Amygdala (tissue), 56 donors: ENCODE results near the gene ARHGAP28.
A peak's percentile ranks its signal among the peaks of the same experiment; 100 is the strongest.

Experiments used
- DNase-seq, 56 donors: peaks; one replicate each; lab custom pipeline; 2025; lab: John Stamatoyannopoulos, UW

ARHGAP28 gene

DNA sequence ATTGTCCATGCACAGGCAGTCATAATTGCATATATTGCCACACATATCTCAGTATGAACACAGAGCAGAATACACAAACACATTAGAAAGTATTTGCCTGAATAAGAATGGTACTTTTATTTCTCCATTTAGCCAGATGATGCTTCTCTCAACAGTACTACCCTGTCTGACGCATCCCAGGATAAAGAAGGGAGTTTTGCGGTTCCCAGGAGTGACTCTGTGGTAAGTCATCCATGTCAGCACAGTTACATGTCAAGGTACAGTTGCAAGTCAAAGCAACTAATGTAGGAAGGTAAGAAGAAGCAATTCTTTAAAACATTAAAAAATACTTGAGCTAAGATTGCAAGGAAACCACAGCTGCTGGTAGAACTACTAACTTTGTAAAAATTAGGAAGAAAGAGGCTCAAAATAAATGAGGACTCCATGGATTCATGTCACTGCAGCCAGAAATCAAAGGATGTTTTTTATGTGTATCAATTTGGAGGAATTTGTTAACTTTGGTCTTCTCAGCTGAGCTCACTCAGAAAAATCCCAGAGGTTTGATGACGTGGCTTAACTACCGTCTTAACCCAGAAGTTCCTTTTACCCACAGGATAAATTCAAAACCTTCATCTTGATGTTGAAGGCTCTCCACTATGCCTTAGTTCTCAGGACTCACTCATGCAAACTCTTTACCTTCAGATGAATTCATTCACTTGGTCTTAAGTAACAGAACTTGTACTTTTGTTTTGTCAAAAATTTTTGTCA lies 130.3 kb downstream of the ARHGAP28 start:
- no peak for DNase-seq

DNA sequence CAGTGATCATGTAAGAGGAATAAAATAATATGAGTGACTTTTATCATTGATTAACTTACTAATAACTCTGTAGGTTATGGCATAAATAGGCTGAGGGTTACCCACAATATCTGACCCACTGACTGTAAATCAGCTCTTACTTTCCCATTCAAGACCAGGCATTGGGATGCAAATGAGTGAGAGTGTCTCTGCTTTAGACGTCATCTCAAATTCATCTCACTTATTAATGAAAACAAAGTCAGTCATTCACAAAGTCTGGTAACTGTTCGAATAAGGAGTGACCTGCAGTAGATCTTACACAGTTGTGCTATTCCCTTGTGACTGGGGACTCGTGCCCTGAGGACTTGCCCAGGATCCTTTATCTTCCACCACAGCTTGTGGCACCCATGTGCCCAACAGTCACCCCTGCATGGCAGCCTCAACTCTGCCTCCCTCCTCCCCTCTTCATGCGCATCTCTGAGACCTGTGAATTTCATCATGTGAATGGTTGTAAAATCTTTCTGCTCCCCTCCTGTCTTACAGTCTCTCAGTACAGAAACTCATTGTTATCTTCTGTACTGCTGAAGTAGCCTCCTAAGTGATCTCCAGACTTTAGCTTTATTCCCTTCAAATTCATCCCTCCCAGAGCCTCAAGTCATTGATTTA lies 131.4 kb downstream of the ARHGAP28 start:
- DNase-seq = no peak

DNA sequence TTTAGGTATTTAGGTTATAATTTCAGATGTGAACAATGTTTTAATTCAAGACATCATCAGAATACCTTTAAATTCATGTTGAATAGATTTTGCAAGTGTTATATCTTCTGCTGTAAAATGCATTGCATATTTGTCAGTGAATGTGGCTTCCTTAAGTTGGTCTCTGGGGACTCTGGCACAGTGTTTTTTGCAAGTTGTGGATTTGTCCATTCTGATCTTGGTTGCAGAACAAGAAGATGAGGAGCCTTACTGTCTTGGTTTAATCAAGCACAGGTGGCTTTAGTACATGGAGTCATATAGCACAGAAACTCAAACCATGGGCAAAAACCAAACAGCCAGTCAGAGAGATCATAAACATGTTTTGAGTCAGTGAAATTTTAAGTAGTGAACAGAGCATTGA lies 135.7 kb downstream of the ARHGAP28 start:
- DNase-seq = no peak

DNA sequence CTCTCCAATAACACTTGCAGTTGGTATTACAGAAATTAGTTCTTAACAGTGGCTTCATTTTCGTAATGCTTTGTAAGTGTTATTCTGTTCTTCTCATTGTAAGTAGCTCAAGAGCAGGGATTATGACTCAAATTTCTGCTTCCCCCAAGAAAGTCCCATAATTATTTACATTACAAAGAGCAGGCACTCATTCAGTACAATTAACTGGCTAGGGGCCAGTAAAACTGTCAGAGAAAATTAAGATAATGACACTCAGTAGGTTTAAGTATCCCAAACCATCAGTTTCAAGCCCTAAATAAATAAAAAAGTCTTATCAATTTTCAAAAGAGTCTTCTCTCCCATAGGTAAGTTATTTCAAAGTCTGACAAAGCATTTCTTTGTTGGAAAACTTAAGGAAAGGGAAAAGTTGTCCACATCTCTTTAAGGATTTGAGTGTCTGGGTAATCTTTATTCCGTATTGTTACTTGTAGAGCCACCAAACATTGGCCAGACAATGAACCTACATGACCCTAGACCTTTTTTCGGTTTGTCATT lies 137.1 kb downstream of the ARHGAP28 start:
- DNase-seq = no peak

DNA sequence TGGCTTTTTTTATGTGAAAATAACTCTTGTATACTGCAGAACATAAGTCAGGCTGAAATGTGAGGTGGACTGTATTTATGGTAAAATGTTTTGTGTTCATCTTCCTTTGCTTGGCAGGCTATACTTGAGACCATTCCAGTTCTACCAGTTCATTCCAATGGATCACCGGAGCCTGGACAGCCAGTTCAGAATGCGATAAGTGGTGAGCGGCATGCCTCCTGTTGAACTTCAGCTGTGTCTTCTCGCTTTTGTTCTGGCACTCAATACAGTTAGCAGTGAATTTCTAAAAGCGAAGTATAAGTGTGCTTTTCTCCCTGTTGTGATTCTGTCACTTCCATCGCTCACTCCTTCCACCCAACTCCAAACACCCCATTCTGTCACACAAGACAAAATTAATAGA lies 138.5 kb downstream of the ARHGAP28 start:
- no peak for DNase-seq

DNA sequence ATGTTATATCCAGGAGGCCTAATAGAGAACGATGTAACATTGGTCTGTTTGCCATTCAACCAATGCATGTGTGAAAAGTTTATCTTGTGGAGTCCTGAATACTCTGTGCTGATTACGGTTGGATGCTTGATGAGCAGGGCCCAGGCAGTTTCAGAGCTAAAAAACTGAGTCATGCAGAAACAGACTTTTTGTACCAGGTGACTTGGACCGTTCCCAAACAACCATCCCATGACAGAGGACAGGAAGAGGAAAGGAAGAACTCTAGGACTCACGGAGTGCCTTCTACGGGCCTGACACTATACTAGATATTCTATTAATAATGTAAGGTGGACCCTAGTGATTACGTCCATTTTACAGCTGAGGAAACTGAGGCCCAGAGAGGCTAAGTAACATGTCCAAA lies 142.1 kb downstream of the ARHGAP28 start:
- no peak for DNase-seq

DNA sequence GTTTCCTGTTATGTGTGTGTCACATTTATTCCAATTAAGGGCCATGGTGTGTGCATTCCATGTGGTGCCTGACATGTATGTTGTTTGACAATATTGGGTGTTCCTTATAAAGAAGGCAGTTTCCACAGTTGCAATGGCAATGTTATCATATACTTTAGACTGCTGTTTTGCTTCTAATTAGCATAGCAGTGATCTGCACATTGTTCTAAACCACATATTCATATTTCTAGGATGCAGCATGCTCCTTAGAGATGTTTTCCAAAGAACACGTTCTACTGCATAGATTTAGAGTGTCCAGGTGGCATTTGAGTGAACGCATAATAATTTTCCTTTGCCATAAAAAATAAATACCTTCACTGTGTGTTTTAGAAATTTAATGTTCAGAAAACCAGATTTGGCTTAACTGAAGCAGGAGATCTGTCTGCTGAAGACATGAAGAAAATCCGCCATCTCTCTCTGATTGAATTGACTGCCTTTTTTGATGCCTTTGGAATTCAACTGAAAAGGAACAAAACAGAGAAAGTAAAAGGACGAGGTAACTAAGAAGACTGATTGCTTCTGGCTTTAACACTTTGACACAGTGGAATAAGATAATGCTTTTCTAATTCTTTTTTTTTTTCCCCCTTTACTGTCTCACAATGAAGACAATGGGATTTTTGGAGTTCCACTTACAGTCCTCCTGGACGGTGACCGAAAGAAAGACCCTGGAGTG lies 143.7 kb downstream of the ARHGAP28 start:
- no peak for DNase-seq

DNA sequence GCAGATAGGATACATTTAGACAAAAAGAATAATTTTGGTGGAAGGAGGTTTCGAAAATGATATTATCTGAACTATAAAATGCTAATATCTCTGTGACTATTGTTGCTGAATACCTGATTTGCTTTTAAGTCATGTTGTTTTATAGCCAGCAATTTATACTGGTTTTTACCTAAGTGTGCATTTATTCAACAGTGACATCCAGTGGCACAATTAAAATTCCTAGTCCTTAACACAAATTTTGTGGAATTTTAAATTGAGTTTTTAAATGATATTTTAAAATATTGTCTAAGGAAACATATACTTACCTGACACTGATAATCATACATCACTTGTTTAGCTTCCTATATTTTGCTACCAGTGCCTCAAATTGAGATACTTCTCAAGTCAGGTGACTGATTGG lies 144.8 kb downstream of the ARHGAP28 start:
- no peak for DNase-seq

DNA sequence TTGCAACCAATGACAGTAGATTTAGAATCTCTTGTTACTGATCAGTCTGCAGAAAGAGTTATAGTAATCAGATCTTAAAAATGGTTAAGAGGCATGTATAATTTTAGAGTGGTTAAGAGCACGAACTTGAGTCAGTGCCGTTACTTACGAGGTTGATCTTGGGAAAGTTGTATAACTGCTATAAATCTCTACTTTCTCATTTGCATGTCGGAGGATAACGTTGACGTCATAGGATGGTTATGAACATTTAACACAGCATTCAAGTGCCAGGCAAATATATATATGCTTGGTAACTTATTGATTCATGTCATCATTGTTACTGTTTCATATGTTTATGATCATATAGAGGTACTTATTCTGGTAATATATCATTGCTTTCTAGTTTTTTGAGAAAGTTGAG lies 146.2 kb downstream of the ARHGAP28 start:
- no peak for DNase-seq

DNA sequence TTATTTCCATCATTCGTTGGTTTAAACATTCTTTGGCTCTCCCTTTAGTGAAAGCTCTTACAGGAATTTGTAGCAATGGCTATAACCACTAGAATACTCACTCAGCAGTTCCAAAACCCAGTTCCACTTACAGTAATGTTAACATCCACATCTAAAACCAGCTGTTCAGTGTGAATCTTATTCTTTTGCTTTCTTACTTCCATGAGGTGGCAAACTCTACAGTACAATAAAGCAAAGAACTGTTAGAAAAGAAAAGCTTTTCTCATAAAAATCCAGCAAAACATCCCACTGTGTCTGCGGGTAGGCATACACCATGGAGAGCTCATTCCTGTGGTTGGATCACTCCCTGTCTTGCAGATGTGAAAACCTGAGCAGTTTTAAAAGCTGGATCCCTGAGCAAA lies 147.1 kb downstream of the ARHGAP28 start:
- no peak for DNase-seq

DNA sequence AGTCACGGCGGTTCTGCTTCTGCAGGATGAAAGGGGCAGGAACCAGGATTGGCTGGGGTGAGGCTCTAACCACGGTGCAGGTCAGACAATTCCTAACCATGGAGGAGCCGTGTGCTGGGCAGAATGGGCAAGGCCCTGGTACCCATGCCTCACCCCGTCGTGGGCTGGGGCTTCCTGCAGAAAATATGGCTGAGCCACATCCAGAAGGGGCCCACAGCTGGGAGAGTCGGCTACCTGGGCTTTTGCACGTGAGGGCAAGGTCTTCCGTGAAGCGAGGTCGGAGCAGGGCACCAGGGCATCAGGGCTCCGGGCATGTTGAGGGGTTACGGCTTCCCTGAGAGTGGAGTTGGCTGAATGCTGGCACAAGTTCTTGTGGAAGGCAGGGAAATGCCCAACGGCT lies 147.8 kb downstream of the ARHGAP28 start:
- DNase-seq = no peak

DNA sequence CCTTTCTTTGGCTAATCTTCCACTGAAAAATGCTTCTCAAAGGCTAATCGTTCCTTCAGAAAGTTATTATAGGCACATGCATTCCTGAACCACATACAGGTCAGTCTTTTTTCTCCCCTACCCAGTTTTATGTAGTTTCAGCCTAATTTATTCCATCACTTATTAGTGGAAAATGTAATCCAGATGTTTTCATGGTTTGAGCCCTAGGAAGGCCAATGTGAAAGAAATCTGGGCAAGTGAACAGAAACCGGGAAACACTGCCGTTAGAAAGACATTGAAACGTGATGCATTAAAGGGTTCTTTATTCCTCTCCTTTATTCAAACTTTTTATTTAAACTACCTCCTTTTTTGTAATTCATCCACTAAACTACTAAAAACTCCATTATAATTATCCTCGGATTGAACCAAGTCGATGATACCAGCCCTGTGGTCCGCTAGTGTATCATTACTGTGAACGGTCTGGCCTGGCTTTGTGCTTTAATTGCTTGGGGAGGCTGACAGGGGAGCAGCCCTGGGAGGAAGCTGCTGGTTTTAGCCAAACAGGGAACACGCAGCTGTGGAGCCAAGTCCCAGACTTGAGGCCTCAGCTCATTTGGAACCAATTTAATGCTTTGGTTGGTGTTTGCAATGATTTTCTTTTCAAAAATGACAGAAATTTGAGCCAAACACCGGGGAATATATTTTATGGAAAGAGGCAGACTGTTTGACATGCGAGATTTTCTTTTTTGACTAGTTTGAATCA lies 149.2 kb downstream of the ARHGAP28 start:
- no peak for DNase-seq

DNA sequence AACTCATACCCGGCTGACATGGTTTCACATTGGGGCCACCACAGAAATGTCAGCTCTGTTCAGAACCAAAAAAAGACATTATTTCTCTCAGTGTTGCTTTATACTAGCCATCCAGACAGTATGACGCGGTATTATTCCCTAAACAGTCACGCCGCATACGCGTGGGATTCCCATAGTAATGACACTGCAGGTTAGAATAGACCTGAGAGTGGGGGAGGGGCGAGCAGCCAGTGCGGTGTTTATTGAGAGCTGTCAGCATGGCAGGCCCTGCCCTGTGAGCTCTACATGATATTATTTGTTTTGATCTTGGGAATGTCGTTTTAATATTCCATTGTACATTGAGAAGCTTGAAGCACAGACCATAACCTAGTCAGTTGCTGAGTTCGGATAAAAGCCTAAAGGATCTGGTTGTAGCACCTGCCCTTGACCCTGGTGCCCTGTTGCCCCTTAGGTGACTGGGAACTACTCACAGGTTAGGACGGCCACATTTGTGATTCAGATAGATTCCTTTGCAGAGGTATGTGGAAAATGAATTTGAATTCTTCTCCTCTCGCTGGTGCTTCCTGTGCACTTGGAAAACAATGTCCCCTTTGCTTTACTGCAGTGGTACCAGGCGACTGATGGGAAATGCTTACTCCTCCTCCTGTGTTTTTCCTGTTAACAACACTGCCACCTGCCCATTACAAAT lies 150.1 kb downstream of the ARHGAP28 start:
- no peak for DNase-seq

DNA sequence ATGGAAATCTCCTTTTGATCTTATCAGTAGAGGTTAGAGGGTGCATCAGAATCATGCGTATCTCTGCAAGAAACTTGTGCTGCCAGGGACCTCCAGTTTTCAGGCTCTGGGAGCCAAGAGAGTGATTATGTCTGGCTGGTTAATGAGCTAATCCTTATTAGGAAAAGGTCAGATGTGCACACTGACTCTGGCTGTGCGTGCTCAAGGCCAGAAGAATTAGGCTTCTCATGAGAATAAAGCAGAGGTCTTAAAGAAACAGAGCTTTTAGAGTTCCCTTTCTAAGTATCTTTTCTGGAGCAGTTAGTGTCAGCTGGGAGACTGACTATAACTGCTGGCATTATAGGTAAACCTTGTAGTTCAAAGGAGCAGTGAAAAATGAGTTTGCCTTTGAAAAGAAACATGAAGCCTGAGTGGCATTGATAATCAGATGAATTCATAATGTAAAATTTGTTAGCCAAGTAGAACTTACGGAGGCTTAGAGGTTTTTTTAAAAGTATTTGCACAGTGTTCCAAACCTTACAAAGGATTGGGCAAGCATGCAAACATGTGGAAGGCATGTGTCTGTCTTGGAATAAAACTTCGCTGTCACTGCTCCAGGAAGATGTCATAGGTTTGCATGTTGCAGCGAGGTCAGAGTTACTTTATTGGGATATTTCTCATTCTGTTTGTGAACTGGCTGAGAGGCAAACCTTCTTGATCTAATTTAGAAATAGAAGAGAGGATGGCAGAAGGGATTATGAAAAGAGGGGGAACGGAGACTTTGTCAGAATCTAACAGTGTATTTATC lies 151.7 kb downstream of the ARHGAP28 start:
- DNase-seq = no peak

DNA sequence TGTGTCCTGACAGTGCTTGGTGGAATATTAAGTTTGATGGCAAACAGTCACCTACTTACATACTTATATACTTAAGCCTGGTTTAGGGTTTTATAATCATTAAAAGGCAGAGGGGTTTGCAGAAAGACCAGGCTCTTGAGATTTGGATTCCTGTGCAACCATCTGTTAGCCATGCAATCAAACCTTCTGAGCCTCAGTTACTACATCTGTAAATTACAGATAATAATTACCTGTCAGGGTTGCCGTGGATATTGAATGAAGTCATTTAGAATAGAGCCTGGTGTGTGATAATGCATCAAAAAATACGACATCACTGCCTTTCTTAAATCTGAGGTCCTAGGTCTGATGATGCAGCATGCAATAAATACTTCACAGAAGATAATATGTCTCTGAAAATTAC lies 152.9 kb downstream of the ARHGAP28 start:
- no peak for DNase-seq

DNA sequence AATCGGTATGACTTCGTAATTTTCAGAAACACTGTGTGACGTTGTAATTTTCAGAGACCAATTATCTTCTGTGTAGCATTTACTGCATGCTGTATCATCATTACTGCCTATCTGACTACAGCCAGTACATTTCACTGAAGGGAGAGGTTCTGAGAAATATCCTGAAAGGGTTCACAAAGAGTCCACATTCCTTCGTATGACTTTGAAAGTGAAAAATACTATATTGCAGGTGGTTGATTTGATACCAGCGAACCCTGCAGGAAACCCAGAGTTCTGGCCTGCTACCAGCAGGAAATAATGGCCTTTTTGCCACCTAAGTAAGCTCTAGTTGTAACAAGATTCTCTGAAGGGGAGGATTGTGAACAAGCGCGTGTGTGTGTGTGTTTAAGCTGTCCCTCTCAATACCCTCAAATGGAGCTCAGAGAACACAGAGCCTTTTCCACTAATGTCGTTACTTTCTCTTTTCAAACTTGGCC lies 155.5 kb downstream of the ARHGAP28 start:
- DNase-seq = no peak

DNA sequence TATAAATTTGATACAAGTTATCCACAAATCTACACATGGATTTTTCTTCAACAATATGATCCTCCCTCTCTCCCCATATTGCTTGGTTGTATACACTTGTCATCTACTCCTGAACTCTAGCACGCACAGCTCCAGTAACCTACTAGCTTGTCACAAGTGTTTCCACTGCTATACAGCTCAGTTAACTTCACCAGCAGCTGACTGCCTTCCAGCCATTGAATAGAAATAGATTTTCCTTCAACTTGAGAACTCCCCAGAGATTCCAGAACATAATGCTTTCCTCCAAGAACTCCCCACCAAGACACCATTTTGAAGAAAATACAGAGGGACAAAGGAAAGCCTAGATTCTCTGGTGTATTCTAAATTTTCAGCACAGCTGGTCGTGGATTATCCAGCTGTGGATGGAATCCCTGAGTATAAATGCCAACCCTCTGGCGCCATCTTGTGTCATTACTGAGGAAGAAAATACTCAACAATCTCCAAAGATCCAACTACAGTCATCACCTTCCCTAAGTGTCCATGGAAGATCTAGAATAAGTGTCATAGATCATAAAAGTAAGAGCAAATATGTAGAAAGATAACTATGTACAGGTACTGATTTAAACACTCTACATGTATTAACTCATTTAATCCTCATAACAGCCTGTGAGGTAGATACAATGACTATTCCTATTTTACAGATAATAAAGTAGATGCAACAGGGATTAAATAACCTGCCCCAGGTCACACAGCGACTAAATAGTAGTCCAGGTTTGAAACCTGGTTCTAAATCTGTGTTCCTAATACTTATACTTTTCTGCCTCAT lies 156.7 kb downstream of the ARHGAP28 start:
- DNase-seq = peak in 20 of 56 donors; percentile 1 to 61 (median 13)

DNA sequence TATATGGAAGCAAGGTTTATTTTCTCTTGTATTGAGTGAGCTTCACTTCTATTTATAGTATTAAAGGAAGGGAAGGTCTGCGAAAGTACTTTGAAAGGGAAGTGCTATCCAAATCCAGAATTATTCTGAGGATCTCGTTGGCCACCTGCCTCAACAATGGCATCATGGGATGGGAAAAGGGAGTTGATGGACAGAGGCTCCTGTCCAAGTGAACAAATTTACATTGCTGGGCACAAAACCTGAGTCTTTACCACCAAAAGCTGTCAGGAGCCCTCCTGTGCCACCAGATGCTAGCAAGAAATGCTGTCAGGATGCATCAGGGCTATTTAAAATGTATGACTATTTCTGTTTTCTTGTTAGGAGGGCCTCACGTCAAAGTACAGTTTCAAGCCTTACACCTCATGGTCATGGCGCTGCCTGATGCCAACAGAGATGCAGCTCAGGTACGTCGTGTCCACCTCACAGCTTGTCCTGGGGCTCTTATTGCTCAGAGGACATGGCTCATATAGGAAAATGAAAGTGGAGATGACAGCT lies 157.3 kb downstream of the ARHGAP28 start:
- no peak for DNase-seq
